ENCODE results near the gene GPATCH8.
"Not testable (repeated sequence)": the region's sequence is repeated elsewhere in the genome, so short reads cannot be mapped to it uniquely, and the experiment has no call there.

Gene GPATCH8

DNA sequence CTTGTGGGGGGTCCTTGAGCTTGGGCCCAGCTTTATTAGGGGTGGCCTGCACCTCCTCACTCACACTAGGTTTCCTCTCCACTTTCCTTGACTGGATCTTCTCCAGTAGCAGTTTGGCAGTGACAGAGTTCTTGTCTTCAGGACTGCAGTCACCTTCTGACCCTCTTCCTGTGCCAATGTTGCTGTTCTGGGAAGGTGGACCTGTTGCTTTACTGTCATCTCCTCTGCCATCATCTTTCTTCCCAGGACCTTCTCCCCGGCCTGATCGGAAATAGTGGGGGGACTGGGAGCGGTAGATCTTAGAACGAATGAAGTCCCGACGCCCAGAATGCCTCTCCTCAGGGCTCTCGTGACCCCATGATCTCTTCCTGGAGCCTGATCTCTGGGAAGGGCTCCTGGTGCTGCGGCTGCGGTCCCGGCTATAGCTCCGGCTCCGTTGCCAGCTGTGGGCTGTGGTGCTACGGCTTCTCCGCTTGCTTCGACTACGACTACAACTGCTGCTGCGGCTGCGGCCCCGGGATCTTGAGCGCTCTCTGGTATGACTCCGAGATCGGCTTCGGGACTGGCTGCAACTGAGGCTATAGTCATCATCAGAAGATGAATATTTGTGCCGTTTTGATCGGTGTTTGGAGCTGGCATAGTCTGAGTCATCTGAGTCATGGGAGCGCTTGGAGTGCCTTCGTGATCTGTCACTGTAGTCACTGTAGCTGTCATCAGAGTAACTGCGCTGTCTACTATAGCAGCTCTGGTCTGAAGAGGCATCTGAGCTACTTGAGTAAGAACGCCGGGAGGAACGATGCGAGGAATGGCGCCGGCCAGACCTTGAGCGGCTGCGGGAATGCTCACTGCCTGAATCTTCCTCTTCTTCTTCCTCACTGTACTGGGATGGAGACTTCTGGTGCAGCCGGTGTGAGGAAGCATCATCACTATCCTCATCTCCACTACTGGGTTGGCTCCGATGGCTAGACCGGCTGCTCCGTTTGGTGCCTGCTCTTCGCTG is 104.2 kb downstream of the GPATCH8 start:
- in situ Hi-C loops (cut with HindIII; ENCODE audit: low sequenced_read_pairs), result no loop called here
- no peak overlapping the region for H3K4me3 ChIP-seq (ENCODE audit: low read depth, low read length)
- no peak for DNase-seq (ENCODE audit: low read depth, low spot score)
- TF ChIP-seq, protein P1, sequence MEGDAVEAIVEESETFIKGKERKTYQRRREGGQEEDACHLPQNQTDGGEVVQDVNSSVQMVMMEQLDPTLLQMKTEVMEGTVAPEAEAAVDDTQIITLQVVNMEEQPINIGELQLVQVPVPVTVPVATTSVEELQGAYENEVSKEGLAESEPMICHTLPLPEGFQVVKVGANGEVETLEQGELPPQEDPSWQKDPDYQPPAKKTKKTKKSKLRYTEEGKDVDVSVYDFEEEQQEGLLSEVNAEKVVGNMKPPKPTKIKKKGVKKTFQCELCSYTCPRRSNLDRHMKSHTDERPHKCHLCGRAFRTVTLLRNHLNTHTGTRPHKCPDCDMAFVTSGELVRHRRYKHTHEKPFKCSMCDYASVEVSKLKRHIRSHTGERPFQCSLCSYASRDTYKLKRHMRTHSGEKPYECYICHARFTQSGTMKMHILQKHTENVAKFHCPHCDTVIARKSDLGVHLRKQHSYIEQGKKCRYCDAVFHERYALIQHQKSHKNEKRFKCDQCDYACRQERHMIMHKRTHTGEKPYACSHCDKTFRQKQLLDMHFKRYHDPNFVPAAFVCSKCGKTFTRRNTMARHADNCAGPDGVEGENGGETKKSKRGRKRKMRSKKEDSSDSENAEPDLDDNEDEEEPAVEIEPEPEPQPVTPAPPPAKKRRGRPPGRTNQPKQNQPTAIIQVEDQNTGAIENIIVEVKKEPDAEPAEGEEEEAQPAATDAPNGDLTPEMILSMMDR (IDR thresholded peaks at IDR 0.05; ENCODE audit: low read depth, low read length), result no peak

DNA sequence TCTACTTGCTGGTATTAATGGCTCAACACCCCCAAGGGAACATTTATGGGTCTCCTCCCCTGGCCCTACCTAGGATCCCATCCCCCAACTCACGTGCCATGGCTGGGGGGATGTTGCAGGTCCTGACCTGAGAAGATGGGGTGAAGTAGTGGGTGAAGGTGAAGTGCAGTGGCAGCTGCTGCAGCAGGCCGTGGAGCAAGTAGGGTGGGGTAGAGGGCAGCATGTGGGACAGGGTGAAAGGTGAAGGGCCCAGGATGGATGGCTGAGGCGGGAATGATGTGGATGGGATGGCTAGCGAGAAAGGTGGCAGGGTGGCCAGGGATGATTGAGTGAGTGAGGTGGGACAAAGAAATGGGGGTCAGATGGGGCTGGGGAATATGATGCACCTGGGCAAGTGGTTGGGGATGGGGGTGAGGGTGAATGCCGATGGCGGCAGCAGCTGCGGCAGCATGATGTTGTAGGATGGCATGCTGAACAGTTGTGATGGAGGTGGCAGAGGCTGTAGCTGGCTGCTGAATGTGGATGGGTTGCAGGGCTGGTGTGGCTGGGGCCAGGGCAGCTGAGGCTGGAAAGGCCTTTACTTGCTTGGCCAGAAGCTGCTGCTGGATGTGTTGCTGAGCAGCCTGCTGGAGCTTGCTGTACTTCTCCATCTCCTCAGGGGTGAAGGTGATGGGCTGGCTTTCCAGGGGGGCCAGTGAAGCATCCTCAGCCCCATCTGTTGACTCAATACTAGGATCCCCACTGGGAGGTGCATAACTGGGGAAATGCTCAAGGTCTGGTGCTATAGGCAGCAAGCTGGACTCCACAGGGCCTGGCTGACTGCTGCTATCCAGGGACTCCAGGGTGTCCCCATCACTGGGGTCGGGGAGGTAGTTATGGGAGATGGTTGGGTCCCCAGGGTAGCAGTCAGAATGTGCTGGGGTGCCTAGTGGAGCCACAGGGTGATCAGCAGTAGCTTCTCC is 105.4 kb downstream of the GPATCH8 start:
- TF ChIP-seq, protein P1 (IDR thresholded peaks at IDR 0.05; ENCODE audit: low read depth, low read length), result no peak
- DNase-seq (ENCODE audit: low read depth, low spot score), result no peak
- no peak overlapping the region for H3K4me3 ChIP-seq (ENCODE audit: low read depth, low read length)
- in situ Hi-C loops (cut with HindIII; ENCODE audit: low sequenced_read_pairs), result no loop called here

- no peak for DNase-seq (ENCODE audit: low read depth, low spot score)
- in situ Hi-C loops (cut with HindIII; ENCODE audit: low sequenced_read_pairs), result no loop called here
- TF ChIP-seq, protein P1 (IDR thresholded peaks at IDR 0.05; ENCODE audit: low read depth, low read length), result no peak
- no peak overlapping the region for H3K4me3 ChIP-seq (ENCODE audit: low read depth, low read length)
Measured at GRCh38 chr17:44396946-44397345, 106.3 kb downstream of the GPATCH8 start.

DNA sequence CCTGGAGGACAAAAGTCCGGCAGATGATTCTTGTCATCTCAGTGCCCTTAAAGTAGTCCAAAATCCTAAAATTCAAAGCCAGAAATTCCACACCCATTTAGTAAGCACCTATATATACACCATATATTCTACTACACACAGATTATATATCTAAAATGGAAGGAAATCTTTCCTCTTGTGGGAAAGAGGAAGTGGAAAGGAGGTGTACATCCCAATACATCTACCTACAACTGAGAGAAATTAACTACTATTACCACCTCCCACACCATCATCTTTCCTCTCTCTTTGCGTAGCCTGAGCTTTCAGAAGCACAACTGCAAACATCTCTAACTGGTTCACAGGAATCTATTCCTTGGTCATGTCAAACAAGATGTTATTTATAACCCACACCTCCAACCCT is 108.4 kb downstream of the GPATCH8 start:
- in situ Hi-C loops (cut with HindIII; ENCODE audit: low sequenced_read_pairs), result no loop called here
- H3K4me3 ChIP-seq (ENCODE audit: low read depth, low read length), result no peak overlapping the region
- no peak for DNase-seq (ENCODE audit: low read depth, low spot score)
- TF ChIP-seq, protein P1 (IDR thresholded peaks at IDR 0.05; ENCODE audit: low read depth, low read length), result no peak

DNA sequence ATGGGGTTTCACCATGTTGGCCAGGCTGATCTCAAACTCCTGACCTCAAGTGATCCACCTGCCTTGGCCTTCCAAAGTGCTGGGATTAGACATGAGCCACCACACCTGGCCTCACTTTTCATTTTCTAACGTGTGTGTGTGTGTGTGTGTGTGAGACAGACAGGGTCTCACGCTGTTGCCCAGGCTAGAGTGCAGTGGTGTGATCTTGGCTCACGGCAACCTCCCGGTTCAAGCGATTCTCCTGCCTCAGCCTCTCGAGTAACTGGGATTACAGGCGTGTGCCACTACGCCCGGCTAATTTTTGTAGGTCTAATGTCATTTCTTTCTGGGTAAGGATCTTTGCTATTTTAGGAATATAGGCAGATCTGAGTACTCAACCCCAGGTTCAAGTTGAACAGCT is 109.1 kb downstream of the GPATCH8 start:
- in situ Hi-C loops (cut with HindIII; ENCODE audit: low sequenced_read_pairs); H3K4me3 ChIP-seq (ENCODE audit: low read depth, low read length); DNase-seq (ENCODE audit: low read depth, low spot score): not testable (repeated sequence)

DNA sequence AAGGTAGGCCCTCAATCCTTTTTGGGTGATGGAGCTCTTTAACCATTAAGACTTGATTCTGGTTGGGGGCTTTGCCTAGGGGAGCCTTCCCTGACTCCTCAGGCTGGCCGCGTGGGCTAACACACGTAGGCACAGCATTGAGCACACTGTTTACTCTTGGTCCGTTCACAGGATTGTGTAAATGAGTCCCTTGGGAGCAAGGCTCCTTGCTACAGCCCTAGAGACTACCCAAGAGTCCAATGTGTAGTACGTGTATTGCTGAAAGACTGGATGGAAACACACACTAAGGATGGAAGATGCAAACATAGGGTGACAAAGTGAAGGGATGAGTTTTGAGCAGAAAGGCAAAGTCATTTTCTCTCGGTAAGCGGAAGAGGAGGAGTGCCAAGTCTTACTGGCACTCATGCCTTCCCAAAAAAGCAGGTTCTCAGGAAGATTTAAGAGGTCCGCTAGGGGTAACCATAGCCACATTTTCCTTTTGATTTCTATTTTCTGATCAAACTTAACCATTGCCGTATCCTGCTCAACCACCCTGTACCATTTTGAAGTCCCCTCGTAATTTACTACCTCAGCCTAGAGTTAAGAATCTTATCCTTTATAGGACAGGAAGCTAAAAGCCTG is 112.8 kb downstream of the GPATCH8 start:
- TF ChIP-seq, protein P1 (IDR thresholded peaks at IDR 0.05; ENCODE audit: low read depth, low read length), result no peak
- in situ Hi-C loops (cut with HindIII; ENCODE audit: low sequenced_read_pairs), result no loop called here
- no peak overlapping the region for H3K4me3 ChIP-seq (ENCODE audit: low read depth, low read length)
- DNase-seq (ENCODE audit: low read depth, low spot score), result no peak
